ENCODE measurements around the gene FIGLA. TPM values are rescaled to one million over a fixed set of nuclear protein-coding genes. Genes with fewer than 3 reads are reported as not detected.
A peak's percentile ranks its signal among the peaks of the same experiment; 100 is the strongest.

The FIGLA gene
- total RNA-seq, 1 experiment from 2014 or later: not detected

- TF ChIP-seq E2F4 (CRISPR knock-in tag; IDR thresholded peaks at IDR 0.05; ENCODE audit: borderline replicate concordance, low read depth): no peak
- TF ChIP-seq NFATC4 (CRISPR knock-in tag; IDR thresholded peaks at IDR 0.05): no peak
- TF ChIP-seq ATF3 (CRISPR knock-in tag; conservative IDR thresholded peaks at IDR 0.05): no peak
- TF ChIP-seq CBFB (CRISPR knock-in tag; IDR thresholded peaks at IDR 0.05; ENCODE audit: low read depth): no peak
- no peak for TF ChIP-seq ZNF671 (CRISPR knock-in tag; IDR thresholded peaks at IDR 0.05)
- TF ChIP-seq FOXK1 (CRISPR knock-in tag; IDR thresholded peaks at IDR 0.05): no peak
- TF ChIP-seq CTCF (IDR thresholded peaks at IDR 0.05): no peak
- TF ChIP-seq ZNF232 (CRISPR knock-in tag; IDR thresholded peaks at IDR 0.05): no peak
- peak; percentile 61; the same call in 1 of the 2 replicates for TF ChIP-seq ETV6 (CRISPR knock-in tag; IDR thresholded peaks at IDR 0.05)
- TF ChIP-seq ATF6 (CRISPR knock-in tag; IDR thresholded peaks at IDR 0.05): no peak
- 0 out of 2 replicates have a peak, but pooled peaks have one; percentile 46 for TF ChIP-seq IRF1 (CRISPR knock-in tag; IDR thresholded peaks at IDR 0.05)
- no peak for TF ChIP-seq ZNF121 (CRISPR knock-in tag; IDR thresholded peaks at IDR 0.05)
- TF ChIP-seq FOXP1 (CRISPR knock-in tag; IDR thresholded peaks at IDR 0.05; ENCODE audit: borderline replicate concordance): peak; percentile 78
- TF ChIP-seq JAZF1 (CRISPR knock-in tag; IDR thresholded peaks at IDR 0.05): no peak
- TF ChIP-seq IRF2 (CRISPR knock-in tag; IDR thresholded peaks at IDR 0.05; ENCODE audit: borderline replicate concordance, low read depth): no peak
- TF ChIP-seq NR2C2 (CRISPR knock-in tag; IDR thresholded peaks at IDR 0.05): no peak
- TF ChIP-seq NFYB (CRISPR knock-in tag; conservative IDR thresholded peaks at IDR 0.05; ENCODE audit: low read depth): no peak
- TF ChIP-seq ATF2 (CRISPR knock-in tag; IDR thresholded peaks at IDR 0.05; ENCODE audit: borderline replicate concordance, low read depth): 0 out of 2 replicates have a peak, but pooled peaks have one; percentile 21
- TF ChIP-seq KAT7 (CRISPR knock-in tag; IDR thresholded peaks at IDR 0.05; ENCODE audit: borderline replicate concordance): no peak
- TF ChIP-seq ZNF416 (CRISPR knock-in tag; IDR thresholded peaks at IDR 0.05): no peak
- no peak for TF ChIP-seq CDX4 (CRISPR knock-in tag; IDR thresholded peaks at IDR 0.05; ENCODE audit: borderline replicate concordance)
- TF ChIP-seq RELA (CRISPR knock-in tag; IDR thresholded peaks at IDR 0.05; ENCODE audit: borderline replicate concordance): peak; percentile 18; the same call in 1 of the 2 replicates
- no peak for TF ChIP-seq NFE2L1 (CRISPR knock-in tag; IDR thresholded peaks at IDR 0.05)
- TF ChIP-seq PRRX2 (CRISPR knock-in tag; IDR thresholded peaks at IDR 0.05): no peak
- TF ChIP-seq EMX1 (CRISPR knock-in tag; IDR thresholded peaks at IDR 0.05): no peak
- TF ChIP-seq ZSCAN18 (CRISPR knock-in tag; IDR thresholded peaks at IDR 0.05): no peak
- no peak for TF ChIP-seq ELF4 (CRISPR knock-in tag; IDR thresholded peaks at IDR 0.05; ENCODE audit: low read depth)
- TF ChIP-seq ZMAT4 (CRISPR knock-in tag; IDR thresholded peaks at IDR 0.05): no peak
- no peak for TF ChIP-seq RORB (CRISPR knock-in tag; IDR thresholded peaks at IDR 0.05)
These were observed at the start of gene FIGLA (continued) for GRCh38 chr2:70790136-70790828.

Data from WTC11 (cell line).